OCI-LY7 (cell line): Measurements from ENCODE around the gene C1orf226. TPM values are rescaled to one million over a fixed set of nuclear protein-coding genes. Genes with fewer than 3 reads are reported as not detected.

Experiments used
- BruUV-seq: library from RNA; stranded (reverse); fragments of 400-500 nt; replicated peaks from 2 replicates; lab custom pipeline; 2021; lab: Mats Ljungman, UMichigan
- CTCF ChIA-PET: fragments of 300-600 bp; sonication (Branson Sonifier 250); formaldehyde crosslinking; loops from one replicate; lab custom pipeline; 2022; ENCODE audit warnings: antibody characterized with exemption; ENCODE audit not compliant: unreplicated experiment; lab: Charles Lee
- POLR2A ChIA-PET: fragments of 300-600 bp; sonication (Branson Sonifier 250); formaldehyde crosslinking; loops from one replicate; lab custom pipeline; 2022; ENCODE audit warnings: antibody characterized with exemption; lab: Charles Lee
- DNase-seq: peaks from one replicate; pipeline ENCODE4 v3.0.0-alpha.2; 2015; ENCODE audit warnings: low spot score
- H2AFZ ChIP-seq: fragments of 200-600 bp; sonication (generic), shearing (Covaris generic); 2 replicates; pipeline ENCODE4 v1.6.1; 2014; ENCODE audit warnings: mild to moderate bottlenecking, antibody characterized with exemption, low read length, moderate library complexity
- H3K27ac ChIP-seq: fragments of 200-600 bp; sonication (generic); 2 replicates; pipeline ENCODE4 v1.5.1; 2014; ENCODE audit warnings: mixed run types, low read depth, mild to moderate bottlenecking, moderate library complexity, low read length, inconsistent platforms; ENCODE audit not compliant: poor library complexity, severe bottlenecking
- H3K36me3 ChIP-seq: fragments of 200-600 bp; sonication (generic); 2 replicates; pipeline ENCODE4 v1.6.1; 2014; ENCODE audit warnings: mild to moderate bottlenecking, antibody characterized with exemption, low read length, moderate library complexity, mixed read lengths; ENCODE audit not compliant: insufficient read depth
- H3K4me1 ChIP-seq: fragments of 200-600 bp; sonication (generic); 2 replicates; pipeline ENCODE4 v1.5.1; 2014; ENCODE audit warnings: mild to moderate bottlenecking, low read length; ENCODE audit not compliant: insufficient read depth, poor library complexity, severe bottlenecking
- H3K4me2 ChIP-seq: fragments of 200-600 bp; sonication (generic); 2 replicates; pipeline ENCODE4 v1.6.1; 2014; ENCODE audit warnings: mild to moderate bottlenecking, low read length
- H3K4me3 ChIP-seq: fragments of 200-600 bp; sonication (generic); 2 replicates; pipeline ENCODE4 v1.5.1; 2014; ENCODE audit warnings: mild to moderate bottlenecking, low read depth, low read length; ENCODE audit not compliant: poor library complexity, severe bottlenecking
- H3K79me2 ChIP-seq: fragments of 200-600 bp; sonication (generic); 2 replicates; pipeline ENCODE4 v1.6.1; 2016; ENCODE audit warnings: low read depth, mild to moderate bottlenecking, low read length, moderate library complexity, mixed read lengths; ENCODE audit not compliant: insufficient read depth
- H3K9me2 ChIP-seq: fragments of 200-600 bp; sonication (generic); 2 replicates; pipeline ENCODE4 v1.6.1; 2016; ENCODE audit warnings: mild to moderate bottlenecking, low read length, mixed read lengths; ENCODE audit not compliant: insufficient read depth
- H3K9me3 ChIP-seq: fragments of 200-600 bp; sonication (generic); 2 replicates; pipeline ENCODE4 v1.6.1; 2014; ENCODE audit warnings: mild to moderate bottlenecking, mixed run types, low read length, mixed read lengths
- H4K20me1 ChIP-seq: fragments of 200-600 bp; sonication (generic); 2 replicates; pipeline ENCODE4 v1.6.1; 2014; ENCODE audit warnings: mild to moderate bottlenecking, antibody characterized with exemption, low read length, moderate library complexity, mixed read lengths; ENCODE audit not compliant: insufficient read depth
- CTCF ChIP-seq: fragments of 200-600 bp; sonication (generic); conservative IDR thresholded peaks from 2 replicates; pipeline ENCODE4 v1.5.1; 2014; ENCODE audit warnings: mild to moderate bottlenecking, antibody characterized with exemption, low read length, moderate library complexity, mixed read lengths
- EZH2phosphoT487 ChIP-seq: fragments of 200-600 bp; sonication (generic); IDR thresholded peaks from 2 replicates; pipeline ENCODE4 v1.6.1; 2018; ENCODE audit warnings: low read depth, borderline replicate concordance, mild to moderate bottlenecking, mixed run types, antibody characterized with exemption, low read length, moderate library complexity, mixed read lengths
- intact Hi-C: fragments of 100-400 bp; cut with micrococcal nuclease; formaldehyde crosslinking; loops from one replicate; pipeline ENCODE4 v1.10.0; 2022; ENCODE audit not compliant: unreplicated experiment
- total RNA-seq, 2 experiments: library from RNA; depleted of rRNA in 1 of 2; stranded (reverse); fragments of >200 nt in 1 of 2; shearing (Covaris generic) in 1 of 2; gene quantifications; 2 replicates each; pipeline ENCODE4 v1.2.3, GENCODE V29; 2014 to 2022

C1orf226 gene
- total RNA-seq, 2 experiments from 2014 or later = not detected

GRCh38 chr1:162353078-162353477 lies 28.4 kb upstream of the C1orf226 start:
- no peak overlapping the region for H3K27ac ChIP-seq
- POLR2A ChIA-PET = no interaction called here
- H3K9me3 ChIP-seq = no peaks in the 10 kb centered on the region
- no peaks in the 10 kb centered on the region for H4K20me1 ChIP-seq
- H3K79me2 ChIP-seq = no peaks in the 10 kb centered on the region
- intact Hi-C loops = no loop called here
- H2AFZ ChIP-seq = no peak overlapping the region
- no peaks in the 10 kb centered on the region for H3K9me2 ChIP-seq
- BruUV-seq = no TSS peak
- no peak for DNase-seq
- H3K4me2 ChIP-seq = no peak overlapping the region
- TF ChIP-seq CTCF = no peak
- TF ChIP-seq EZH2phosphoT487 = no peak
- no peaks in the 10 kb centered on the region for H3K4me1 ChIP-seq
- H3K4me3 ChIP-seq = no peak overlapping the region
- CTCF ChIA-PET = no interaction called here
- no peaks in the 10 kb centered on the region for H3K36me3 ChIP-seq

- Histone ChIP-seq H3K9me2 (no peaks in the 10 kb centered on the region), H3K27ac (no peak overlapping the region), H4K20me1 (no peaks in the 10 kb centered on the region), H3K9me3 (no peaks in the 10 kb centered on the region), H3K4me1 (no peaks in the 10 kb centered on the region), H3K4me3 (no peak overlapping the region), H3K4me2 (no peak overlapping the region), H2AFZ (no peak overlapping the region), H3K79me2 (no peaks in the 10 kb centered on the region), H3K36me3 (no peaks in the 10 kb centered on the region)
- intact Hi-C loops = no loop called here
- DNase-seq = no peak
- no TSS peak for BruUV-seq
- POLR2A ChIA-PET = no interaction called here
- CTCF ChIA-PET = no interaction called here
- TF ChIP-seq EZH2phosphoT487 (no peak), CTCF (no peak)
Observed at GRCh38 chr1:162353702-162354101, 27.8 kb upstream of the C1orf226 start.

DNA sequence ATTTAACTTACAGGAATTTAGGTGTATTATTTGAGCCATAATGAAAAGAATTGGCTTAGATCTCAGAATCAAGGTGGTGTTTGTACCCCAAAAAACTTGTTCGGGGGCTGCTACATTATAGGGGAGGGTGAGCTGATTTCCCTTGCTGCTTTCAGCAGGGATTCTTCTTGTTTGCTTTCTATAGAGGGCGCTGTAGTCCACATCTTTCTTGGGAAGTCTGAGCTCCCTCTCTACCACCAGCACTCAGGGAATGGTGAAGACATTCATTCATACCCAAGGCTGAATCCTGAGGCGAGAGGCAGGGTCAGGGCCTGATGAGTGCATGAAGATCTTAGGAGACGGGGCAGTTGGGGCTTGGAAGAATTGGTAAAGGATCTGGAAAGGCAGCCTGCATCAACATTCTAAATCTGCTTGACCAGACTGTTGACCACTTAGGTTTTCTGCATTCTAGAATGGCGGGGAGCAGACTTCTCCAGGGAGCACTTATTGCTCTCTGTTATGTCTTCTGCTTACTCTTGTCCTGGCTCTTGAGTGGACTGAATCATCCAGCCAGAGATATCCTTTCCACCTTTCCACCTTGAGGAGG lies 23.8 kb upstream of the C1orf226 start:
- no peak overlapping the region for H3K4me2 ChIP-seq
- no peaks in the 10 kb centered on the region for H3K79me2 ChIP-seq
- CTCF ChIA-PET = no interaction called here
- no peak overlapping the region for H2AFZ ChIP-seq
- H3K27ac ChIP-seq = no peak overlapping the region
- no peaks in the 10 kb centered on the region for H3K9me3 ChIP-seq
- TF ChIP-seq EZH2phosphoT487 = no peak
- TF ChIP-seq CTCF = peak; percentile 72
- intact Hi-C loops = no loop called here
- H3K9me2 ChIP-seq = no peaks in the 10 kb centered on the region
- H4K20me1 ChIP-seq = no peaks in the 10 kb centered on the region
- H3K4me1 ChIP-seq = no peaks in the 10 kb centered on the region
- no TSS peak for BruUV-seq
- POLR2A ChIA-PET = interaction anchor here (0.5 kb wide), 1 partner anchor 490 kb away, joined by 3 read pairs; no protein-coding TSS in a partner anchor
- H3K36me3 ChIP-seq = no peaks in the 10 kb centered on the region
- peak; percentile 36 for DNase-seq
- no peak overlapping the region for H3K4me3 ChIP-seq
